Gastrocnemius medialis (tissue), 4 donors: ENCODE data around the gene KRT8. TPM values are rescaled to one million over a fixed set of nuclear protein-coding genes. Genes with fewer than 3 reads are reported as not detected.

Experiments
- ATAC-seq, 2 donors: fragments of 150-250 bp; one replicate each; pipeline ENCODE4 v1.9.1; 2016
- DNase-seq, 2 donors: peaks; one replicate each; pipeline ENCODE4 v3.0.0-alpha.2; 2019
- H3K27ac ChIP-seq, 4 donors: fragments of 200-600 bp; sonication (generic); 1 replicate in 1 of 4; 2 replicates in 3 of 4; pipeline ENCODE4 v1.5.1; 2016 to 2018; ENCODE audit warnings: mild to moderate bottlenecking in 2 of 4, moderate library complexity in 1 of 4
- H3K27me3 ChIP-seq, 3 donors: fragments of 200-600 bp; sonication (generic) in 2 of 3; 1 replicate in 1 of 3; 2 replicates in 2 of 3; pipeline versions ENCODE4 v1.5.1 to v1.6.0; 2016 to 2019; ENCODE audit warnings: mild to moderate bottlenecking in 1 of 3, moderate library complexity in 1 of 3
- H3K36me3 ChIP-seq, 2 donors: fragments of 200-600 bp; sonication (generic) in 1 of 2; one replicate each; pipeline ENCODE4 v1.5.1; 2017 to 2018
- H3K4me1 ChIP-seq, 2 donors: fragments of 200-600 bp; sonication (generic) in 1 of 2; one replicate each; pipeline ENCODE4 v1.5.1; 2016 to 2017; ENCODE audit warnings: mild to moderate bottlenecking in 2 of 2
- H3K4me3 ChIP-seq, 4 donors: fragments of 200-600 bp; sonication (generic) in 3 of 4; 1 replicate in 1 of 4; 2 replicates in 3 of 4; pipeline ENCODE4 v1.5.1; 2016 to 2019; ENCODE audit warnings: mild to moderate bottlenecking in 2 of 4
- H3K9me3 ChIP-seq, 3 donors: fragments of 200-600 bp; sonication (generic) in 2 of 3; 1 replicate in 1 of 3; 2 replicates in 2 of 3; pipeline ENCODE4 v1.5.1; 2016 to 2019
- CTCF ChIP-seq, 5 experiments: fragments of 450-650 bp in 3 of 5; fragments of 200-600 bp in 2 of 5; sonication (generic) in 2 of 5; IDR thresholded peaks in 4 of 5; conservative IDR thresholded peaks in 1 of 5; 1 replicate in 4 of 5; 2 replicates in 1 of 5; pipeline ENCODE4 v1.5.1; 2016 to 2019; ENCODE audit warnings: antibody characterized with exemption in 5 of 5, mild to moderate bottlenecking in 3 of 5, moderate library complexity in 3 of 5
- POLR2A ChIP-seq, 2 donors: fragments of 450-650 bp; IDR thresholded peaks; one replicate each; pipeline ENCODE4 v1.6.1; 2017; ENCODE audit warnings: antibody characterized with exemption in 2 of 2, mild to moderate bottlenecking in 2 of 2, moderate library complexity in 2 of 2
- in situ Hi-C, 4 donors: fragments of 200-750 bp; cut with MboI; loops; one replicate each; pipeline versions ENCODE4 v1.15.0 to v1.8.0; 2017; ENCODE audit warnings: low sequenced_read_pairs in 4 of 4
- intact Hi-C: fragments of 100-400 bp; cut with DNase I; formaldehyde crosslinking; loops from one replicate; pipeline ENCODE4 v1.15.1; 2023; ENCODE audit warnings: low total_unique reads
- total RNA-seq, 4 donors: library from RNA; depleted of rRNA; stranded (reverse); fragments of >200 nt; gene quantifications; one replicate each; pipeline versions ENCODE4 v1.1.0 to v1.2.3, GENCODE V29; 2016

Gene KRT8
- total RNA-seq, 4 donors from 2014 or later = 1.4 to 7.0 (median 3.1) TPM; not detected in 1

- intact Hi-C loops (no loop called here), in situ Hi-C loops (no loop called here)
- no peaks in the 10 kb centered on the region for H3K4me1 ChIP-seq
- no peak overlapping the region for H3K4me3 ChIP-seq
- no peaks in the 10 kb centered on the region for H3K9me3 ChIP-seq
- DNase-seq = no peak
- peaks cover 0 to 3% (median 3%) of the 10 kb centered on the region in 3 donors for H3K27me3 ChIP-seq
- TF ChIP-seq CTCF (IDR thresholded peaks at IDR 0.05 in 4 of 5, conservative IDR thresholded peaks at IDR 0.05 in 1 of 5) = no peak
- no peak for TF ChIP-seq POLR2A (IDR thresholded peaks at IDR 0.05)
- no peak overlapping the region for H3K27ac ChIP-seq
- ATAC-seq = no peak
- H3K36me3 ChIP-seq = no peaks in the 10 kb centered on the region
Measured at GRCh38 chr12:52847335-52848102, 57.4 kb downstream of the KRT8 start.

Other genes with a start within 250 kb of the KRT8 start
- gene KRT1, start 224.7 kb downstream of the KRT8 start, total RNA-seq = not detected
- gene KRT77, start 201.6 kb downstream of the KRT8 start, total RNA-seq = not detected
- gene KRT76, start 127.7 kb downstream of the KRT8 start, total RNA-seq = not detected
- not detected for gene KRT3, start 109.0 kb downstream of the KRT8 start, total RNA-seq
- not detected for gene KRT4, start 91.0 kb downstream of the KRT8 start, total RNA-seq
- not detected for gene KRT79, start 70.8 kb downstream of the KRT8 start, total RNA-seq
- not detected for gene KRT78, start 56.1 kb downstream of the KRT8 start, total RNA-seq
- 1 to 10 TPM in 3 of 4 donors, under 1 TPM in 1; 0.97 to 6.7 (median 2.7) TPM for gene KRT18, start 44.0 kb upstream of the KRT8 start, total RNA-seq
- 100 to 1,000 TPM; 667 to 821 (median 740) TPM for gene EIF4B, start 101.4 kb upstream of the KRT8 start, total RNA-seq
- 100 to 1,000 TPM in 1 of 4 donors, 10 to 100 TPM in 3; 74.4 to 114 (median 91.9) TPM for gene TNS2, start 145.0 kb upstream of the KRT8 start, total RNA-seq
- 10 to 100 TPM; 15.9 to 29.5 (median 25.5) TPM for gene SPRYD3, start 174.3 kb upstream of the KRT8 start, total RNA-seq
- 100 to 1,000 TPM in 1 of 4 donors, 10 to 100 TPM in 3; 67.3 to 143 (median 77.4) TPM for gene IGFBP6, start 192.6 kb upstream of the KRT8 start, total RNA-seq
- not detected for gene SOAT2, start 198.4 kb upstream of the KRT8 start, total RNA-seq